Activated naive CD8-positive, alpha-beta T cell (primary cell): ENCODE data around the gene ZIK1.
A peak's percentile ranks its signal among the peaks of the same experiment; 100 is the strongest.

ENCODE experiments used
- H3K27ac Mint-ChIP-seq: one replicate; pipeline ENCODE4 v1.8.0; 2021; ENCODE audit warnings: mixed read lengths
- H3K27me3 Mint-ChIP-seq: one replicate; pipeline ENCODE4 v1.8.0; 2021; ENCODE audit warnings: mixed read lengths
- H3K36me3 Mint-ChIP-seq: one replicate; pipeline ENCODE4 v1.8.0; 2021; ENCODE audit warnings: mixed read lengths
- H3K4me1 Mint-ChIP-seq: one replicate; pipeline ENCODE4 v1.8.0; 2021; ENCODE audit warnings: low read depth, mixed read lengths
- H3K4me3 Mint-ChIP-seq: one replicate; pipeline ENCODE4 v1.8.0; 2021; ENCODE audit warnings: mild to moderate bottlenecking, mixed read lengths
- H3K9me3 Mint-ChIP-seq: one replicate; pipeline ENCODE4 v1.8.0; 2021; ENCODE audit warnings: low read depth, mixed read lengths

The ZIK1 gene

GRCh38 chr19:57578487-57579205 lies 5.3 kb upstream of the ZIK1 start, which contains the start of gene ZNF416:
TSS of gene ZNF416 (minus strand) at chr19:57578911. CDS start at chr19:57578704, 207 bp downstream.
- H3K4me3 Mint-ChIP-seq, result peak within 1 kb of the TSS; percentile 84
- peaks cover 27% of the 10 kb centered on the region for H3K9me3 Mint-ChIP-seq
- no peaks in the 10 kb centered on the region for H3K27me3 Mint-ChIP-seq
- peaks cover 25% of the 10 kb centered on the region for H3K4me1 Mint-ChIP-seq
- H3K27ac Mint-ChIP-seq, result peak within 1 kb of the TSS; percentile 73
- peaks cover 36% of the 10 kb centered on the region for H3K36me3 Mint-ChIP-seq

- peaks cover 32% of the 10 kb centered on the region for H3K36me3 Mint-ChIP-seq
- H3K4me3 Mint-ChIP-seq, result peak overlapping the region; percentile 40
- H3K4me1 Mint-ChIP-seq, result peaks cover 20% of the 10 kb centered on the region
- peaks cover 24% of the 10 kb centered on the region for H3K9me3 Mint-ChIP-seq
- no peaks in the 10 kb centered on the region for H3K27me3 Mint-ChIP-seq
- H3K27ac Mint-ChIP-seq, result no peak overlapping the region
Observed at GRCh38 chr19:57583104-57583520, 833 bp upstream of the ZIK1 start.

GRCh38 chr19:57587529-57587928 lies 3.6 kb downstream of the ZIK1 start:
- Mint-ChIP-seq H3K4me3 (no peak overlapping the region), H3K27ac (no peak overlapping the region), H3K27me3 (no peaks in the 10 kb centered on the region), H3K36me3 (peaks cover 67% of the 10 kb centered on the region), H3K9me3 (peaks cover 26% of the 10 kb centered on the region), H3K4me1 (peaks cover 13% of the 10 kb centered on the region)

GRCh38 chr19:57599377-57599760 lies 15.4 kb downstream of the ZIK1 start:
- Mint-ChIP-seq H3K27me3 (no peaks in the 10 kb centered on the region), H3K9me3 (peaks cover 38% of the 10 kb centered on the region), H3K4me3 (peak overlapping the region; percentile 88), H3K4me1 (peaks cover 16% of the 10 kb centered on the region), H3K27ac (peak overlapping the region; percentile 75), H3K36me3 (peaks cover 46% of the 10 kb centered on the region)

GRCh38 chr19:57599761-57600383 lies 15.9 kb downstream of the ZIK1 start, which contains the start of gene ZNF530:
TSS of gene ZNF530 (plus strand) at chr19:57599885. CDS start at chr19:57604346, 4,461 bp downstream.
- Mint-ChIP-seq H3K36me3 (peaks cover 49% of the 10 kb centered on the region), H3K4me3 (peak within 1 kb of the TSS; percentile 88), H3K27me3 (no peaks in the 10 kb centered on the region), H3K27ac (peak within 1 kb of the TSS; percentile 75), H3K9me3 (peaks cover 40% of the 10 kb centered on the region), H3K4me1 (peaks cover 18% of the 10 kb centered on the region)

- peaks cover 25% of the 10 kb centered on the region for H3K9me3 Mint-ChIP-seq
- no peak overlapping the region for H3K4me3 Mint-ChIP-seq
- H3K36me3 Mint-ChIP-seq, result peaks cover 52% of the 10 kb centered on the region
- peaks cover 2% of the 10 kb centered on the region for H3K4me1 Mint-ChIP-seq
- H3K27ac Mint-ChIP-seq, result no peak overlapping the region
- no peaks in the 10 kb centered on the region for H3K27me3 Mint-ChIP-seq
Observed at GRCh38 chr19:57606931-57607330, 23.0 kb downstream of the ZIK1 start.

GRCh38 chr19:57611113-57611512 lies 27.2 kb downstream of the ZIK1 start:
- H3K27ac Mint-ChIP-seq, result no peak overlapping the region
- no peaks in the 10 kb centered on the region for H3K27me3 Mint-ChIP-seq
- peaks cover 40% of the 10 kb centered on the region for H3K36me3 Mint-ChIP-seq
- no peak overlapping the region for H3K4me3 Mint-ChIP-seq
- H3K4me1 Mint-ChIP-seq, result peaks cover 20% of the 10 kb centered on the region
- H3K9me3 Mint-ChIP-seq, result peaks cover 16% of the 10 kb centered on the region

- Mint-ChIP-seq H3K4me3 (peak within 1 kb of the TSS; percentile 94), H3K4me1 (peaks cover 27% of the 10 kb centered on the region), H3K9me3 (peaks cover 34% of the 10 kb centered on the region)
Observed at GRCh38 chr19:57613941-57614743, 30.2 kb downstream of the ZIK1 start, which contains the start of gene ZNF134. TSS of gene ZNF134 (plus strand) at chr19:57614242. CDS start at chr19:57619469, 5,227 bp downstream.

GRCh38 chr19:57615346-57615745 lies 31.4 kb downstream of the ZIK1 start:
- Mint-ChIP-seq H3K9me3 (peaks cover 41% of the 10 kb centered on the region), H3K4me1 (peaks cover 27% of the 10 kb centered on the region), H3K27me3 (no peaks in the 10 kb centered on the region), H3K27ac (peak overlapping the region; percentile 82), H3K36me3 (peaks cover 64% of the 10 kb centered on the region), H3K4me3 (peak overlapping the region; percentile 94)

More at GRCh38 chr19:57613941-57614743, 30.2 kb downstream of the ZIK1 start, which contains the start of gene ZNF134:
- Mint-ChIP-seq H3K36me3 (peaks cover 52% of the 10 kb centered on the region), H3K27me3 (no peaks in the 10 kb centered on the region), H3K27ac (peak within 1 kb of the TSS; percentile 82)

GRCh38 chr19:57620673-57621348 lies 36.9 kb downstream of the ZIK1 start:
- H3K4me3 Mint-ChIP-seq, result no peak overlapping the region
- H3K9me3 Mint-ChIP-seq, result peaks cover 34% of the 10 kb centered on the region
- no peaks in the 10 kb centered on the region for H3K27me3 Mint-ChIP-seq
- H3K4me1 Mint-ChIP-seq, result peaks cover 8% of the 10 kb centered on the region
- H3K36me3 Mint-ChIP-seq, result peaks cover 75% of the 10 kb centered on the region
- no peak overlapping the region for H3K27ac Mint-ChIP-seq

GRCh38 chr19:57623091-57623490 lies 39.1 kb downstream of the ZIK1 start:
- H3K4me3 Mint-ChIP-seq, result no peak overlapping the region
- H3K36me3 Mint-ChIP-seq, result peaks cover 54% of the 10 kb centered on the region
- no peaks in the 10 kb centered on the region for H3K4me1 Mint-ChIP-seq
- no peak overlapping the region for H3K27ac Mint-ChIP-seq
- H3K27me3 Mint-ChIP-seq, result no peaks in the 10 kb centered on the region
- H3K9me3 Mint-ChIP-seq, result peaks cover 24% of the 10 kb centered on the region

GRCh38 chr19:57632987-57633831 lies 49.3 kb downstream of the ZIK1 start, which contains the start of gene ZNF211:
TSS of gene ZNF211 (plus strand) at chr19:57633168. CDS start at chr19:57633347, 179 bp downstream.
- Mint-ChIP-seq H3K27me3 (no peaks in the 10 kb centered on the region), H3K9me3 (peaks cover 27% of the 10 kb centered on the region), H3K4me3 (peak within 1 kb of the TSS; percentile 90), H3K27ac (peak within 1 kb of the TSS; percentile 61), H3K36me3 (peaks cover 37% of the 10 kb centered on the region), H3K4me1 (peaks cover 27% of the 10 kb centered on the region)

- Mint-ChIP-seq H3K27me3 (no peaks in the 10 kb centered on the region), H3K27ac (peak overlapping the region; percentile 61), H3K9me3 (peaks cover 30% of the 10 kb centered on the region), H3K4me3 (peak overlapping the region; percentile 90), H3K4me1 (peaks cover 27% of the 10 kb centered on the region), H3K36me3 (peaks cover 42% of the 10 kb centered on the region)
Observed at GRCh38 chr19:57633832-57634131, 49.8 kb downstream of the ZIK1 start.
